ENCODE results near the gene LPAR6.

- TF ChIP-seq CTCF (IDR thresholded peaks at IDR 0.05) (no peak), POLR2A (IDR thresholded peaks at IDR 0.05) (no peak), EP300 (IDR thresholded peaks at IDR 0.05; ENCODE audit: low read depth) (no peak)
Observed at GRCh38 chr13:48443442-48444208, 30.7 kb upstream of the LPAR6 start.

Data from transverse colon (tissue), 3 donors.